ENCODE results near the gene GFRA1.

GFRA1 gene

GRCh38 chr10:116141246-116141645, 131.8 kb downstream of the GFRA1 start:
- TF ChIP-seq, protein P1, sequence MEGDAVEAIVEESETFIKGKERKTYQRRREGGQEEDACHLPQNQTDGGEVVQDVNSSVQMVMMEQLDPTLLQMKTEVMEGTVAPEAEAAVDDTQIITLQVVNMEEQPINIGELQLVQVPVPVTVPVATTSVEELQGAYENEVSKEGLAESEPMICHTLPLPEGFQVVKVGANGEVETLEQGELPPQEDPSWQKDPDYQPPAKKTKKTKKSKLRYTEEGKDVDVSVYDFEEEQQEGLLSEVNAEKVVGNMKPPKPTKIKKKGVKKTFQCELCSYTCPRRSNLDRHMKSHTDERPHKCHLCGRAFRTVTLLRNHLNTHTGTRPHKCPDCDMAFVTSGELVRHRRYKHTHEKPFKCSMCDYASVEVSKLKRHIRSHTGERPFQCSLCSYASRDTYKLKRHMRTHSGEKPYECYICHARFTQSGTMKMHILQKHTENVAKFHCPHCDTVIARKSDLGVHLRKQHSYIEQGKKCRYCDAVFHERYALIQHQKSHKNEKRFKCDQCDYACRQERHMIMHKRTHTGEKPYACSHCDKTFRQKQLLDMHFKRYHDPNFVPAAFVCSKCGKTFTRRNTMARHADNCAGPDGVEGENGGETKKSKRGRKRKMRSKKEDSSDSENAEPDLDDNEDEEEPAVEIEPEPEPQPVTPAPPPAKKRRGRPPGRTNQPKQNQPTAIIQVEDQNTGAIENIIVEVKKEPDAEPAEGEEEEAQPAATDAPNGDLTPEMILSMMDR (conservative IDR thresholded peaks at IDR 0.05; ENCODE audit: low read depth, low read length), result no peak
- H3K9ac ChIP-seq, result no peak overlapping the region
- no peak overlapping the region for H3K4me3 ChIP-seq (IDR thresholded peaks at IDR 0.05; ENCODE audit: insufficient read depth, low read depth, low read length)
- no peak overlapping the region for H3K4me2 ChIP-seq
- no peaks in the 10 kb centered on the region for H3K36me3 ChIP-seq (ENCODE audit: insufficient read depth)
- no peak overlapping the region for H2AFZ ChIP-seq (ENCODE audit: low read depth)
- H3K79me2 ChIP-seq (ENCODE audit: insufficient read depth, low read depth), result no peaks in the 10 kb centered on the region
- H3K27me3 ChIP-seq (ENCODE audit: insufficient read depth, low read depth), result no peaks in the 10 kb centered on the region
- no peaks in the 10 kb centered on the region for H4K20me1 ChIP-seq (ENCODE audit: insufficient read depth)
- H3K27ac ChIP-seq, result no peak overlapping the region
- no peaks in the 10 kb centered on the region for H3K4me1 ChIP-seq (ENCODE audit: low read depth, poor library complexity, severe bottlenecking)

- H3K9ac ChIP-seq, result no peak overlapping the region
- TF ChIP-seq, protein P1 (conservative IDR thresholded peaks at IDR 0.05; ENCODE audit: low read depth, low read length), result no peak
These were observed 133.1 kb downstream of the GFRA1 start for GRCh38 chr10:116139886-116140285.

DNA sequence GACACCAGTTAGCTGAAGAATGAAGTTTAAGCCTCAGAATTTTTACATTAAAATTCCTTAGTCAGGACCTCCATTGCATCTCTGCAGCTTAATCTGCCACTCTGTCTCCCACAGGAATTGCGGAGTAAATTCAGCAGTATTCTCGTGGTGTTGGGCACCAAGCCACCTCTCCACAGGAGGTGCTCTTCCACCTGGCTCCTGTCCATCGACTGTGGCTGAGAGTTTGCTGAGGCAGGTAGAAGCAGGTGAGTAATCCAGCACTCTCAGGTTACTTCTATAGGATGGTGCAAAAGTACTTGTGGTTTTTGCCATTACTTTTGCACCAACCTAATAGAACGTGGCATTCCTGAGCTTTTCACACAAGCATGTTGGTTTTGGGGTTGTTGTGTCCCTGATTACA, 134.1 kb downstream of the GFRA1 start:
- no peak overlapping the region for H3K4me3 ChIP-seq (IDR thresholded peaks at IDR 0.05; ENCODE audit: insufficient read depth, low read depth, low read length)
- no peak overlapping the region for H3K9ac ChIP-seq
- H2AFZ ChIP-seq (ENCODE audit: low read depth), result no peak overlapping the region
- TF ChIP-seq, protein P1 (conservative IDR thresholded peaks at IDR 0.05; ENCODE audit: low read depth, low read length), result no peak
- H3K27ac ChIP-seq, result no peak overlapping the region
- H3K36me3 ChIP-seq (ENCODE audit: insufficient read depth), result no peaks in the 10 kb centered on the region
- no peaks in the 10 kb centered on the region for H3K79me2 ChIP-seq (ENCODE audit: insufficient read depth, low read depth)
- H4K20me1 ChIP-seq (ENCODE audit: insufficient read depth), result no peaks in the 10 kb centered on the region
- H3K27me3 ChIP-seq (ENCODE audit: insufficient read depth, low read depth), result no peaks in the 10 kb centered on the region
- no peaks in the 10 kb centered on the region for H3K4me1 ChIP-seq (ENCODE audit: low read depth, poor library complexity, severe bottlenecking)
- no peak overlapping the region for H3K4me2 ChIP-seq

More at GRCh38 chr10:116139886-116140285, 133.1 kb downstream of the GFRA1 start:
- Histone ChIP-seq H3K27ac (no peak overlapping the region), H4K20me1 (ENCODE audit: insufficient read depth) (no peaks in the 10 kb centered on the region), H3K4me1 (ENCODE audit: low read depth, poor library complexity, severe bottlenecking) (no peaks in the 10 kb centered on the region), H3K36me3 (ENCODE audit: insufficient read depth) (no peaks in the 10 kb centered on the region), H3K27me3 (ENCODE audit: insufficient read depth, low read depth) (no peaks in the 10 kb centered on the region), H2AFZ (ENCODE audit: low read depth) (no peak overlapping the region), H3K4me2 (no peak overlapping the region), H3K79me2 (ENCODE audit: insufficient read depth, low read depth) (no peaks in the 10 kb centered on the region), H3K4me3 (IDR thresholded peaks at IDR 0.05; ENCODE audit: insufficient read depth, low read depth, low read length) (no peak overlapping the region)

- Histone ChIP-seq H3K36me3 (ENCODE audit: insufficient read depth) (no peaks in the 10 kb centered on the region), H3K4me3 (IDR thresholded peaks at IDR 0.05; ENCODE audit: insufficient read depth, low read depth, low read length) (no peak overlapping the region), H2AFZ (ENCODE audit: low read depth) (no peak overlapping the region), H4K20me1 (ENCODE audit: insufficient read depth) (no peaks in the 10 kb centered on the region), H3K4me2 (no peak overlapping the region), H3K4me1 (ENCODE audit: low read depth, poor library complexity, severe bottlenecking) (no peaks in the 10 kb centered on the region), H3K27ac (no peak overlapping the region), H3K27me3 (ENCODE audit: insufficient read depth, low read depth) (no peaks in the 10 kb centered on the region), H3K79me2 (ENCODE audit: insufficient read depth, low read depth) (no peaks in the 10 kb centered on the region), H3K9ac (no peak overlapping the region)
- TF ChIP-seq, protein P1 (conservative IDR thresholded peaks at IDR 0.05; ENCODE audit: low read depth, low read length), result no peak
These were observed 136.7 kb downstream of the GFRA1 start for GRCh38 chr10:116136261-116136660.

Measured in KMS-11 (cell line).